HepG2 (cell line): ENCODE measurements around the gene DLL4. TPM values are rescaled to one million over a fixed set of nuclear protein-coding genes. Genes with fewer than 3 reads are reported as not detected.

Experiments
- CAMTA2 ChIP-seq: sonication (generic); formaldehyde crosslinking; IDR thresholded peaks from 2 replicates; pipeline ENCODE4 v1.4.0; 2020; ENCODE audit warnings: mild to moderate bottlenecking, missing genetic modification reagents, borderline replicate concordance
- ELF3 ChIP-seq: IDR thresholded peaks from 2 replicates; pipeline ENCODE4 v1.6.1; 2016; ENCODE audit warnings: missing genetic modification reagents, missing compliant biosample characterization
- ETV6 ChIP-seq: sonication (generic); formaldehyde crosslinking; conservative IDR thresholded peaks from 2 replicates; pipeline ENCODE4 v1.4.0; 2020; ENCODE audit warnings: missing genetic modification reagents
- GABPB1 ChIP-seq: IDR thresholded peaks from 2 replicates; pipeline ENCODE4 v1.6.1; 2016; ENCODE audit warnings: mild to moderate bottlenecking, missing genetic modification reagents, moderate library complexity, missing compliant biosample characterization
- HOXA3 ChIP-seq: sonication (generic); formaldehyde crosslinking; IDR thresholded peaks from 2 replicates; pipeline ENCODE4 v1.5.0; 2020; ENCODE audit warnings: missing genetic modification reagents
- KDM1A ChIP-seq: IDR thresholded peaks from 2 replicates; pipeline ENCODE4 v1.6.1; 2016; ENCODE audit warnings: missing compliant biosample characterization
- NCOA5 ChIP-seq: sonication (generic); formaldehyde crosslinking; IDR thresholded peaks from 2 replicates; pipeline ENCODE4 v1.4.0; 2020; ENCODE audit warnings: missing genetic modification reagents
- NR2C2 ChIP-seq: sonication (generic); formaldehyde crosslinking; IDR thresholded peaks from 2 replicates; pipeline ENCODE4 v1.4.0; 2020; ENCODE audit warnings: missing genetic modification reagents, mild to moderate bottlenecking, moderate library complexity, borderline replicate concordance
- NRL ChIP-seq: sonication (generic); formaldehyde crosslinking; IDR thresholded peaks from 2 replicates; pipeline ENCODE4 v1.5.0; 2020; ENCODE audit warnings: missing genetic modification reagents, mild to moderate bottlenecking, moderate library complexity, borderline replicate concordance
- RARA ChIP-seq: IDR thresholded peaks from 2 replicates; pipeline ENCODE4 v1.6.1; 2016; ENCODE audit warnings: missing genetic modification reagents, missing compliant biosample characterization
- SALL1 ChIP-seq: sonication (generic); formaldehyde crosslinking; IDR thresholded peaks from 2 replicates; pipeline ENCODE4 v1.8.0; 2022; ENCODE audit warnings: mild to moderate bottlenecking, missing genetic modification reagents
- SNAI1 ChIP-seq: sonication (generic); formaldehyde crosslinking; IDR thresholded peaks from 2 replicates; pipeline ENCODE4 v1.5.0; 2020; ENCODE audit warnings: mild to moderate bottlenecking, missing genetic modification reagents, borderline replicate concordance
- SYNCRIP ChIP-seq: fragments of 200-400 bp; formaldehyde crosslinking; IDR thresholded peaks from 2 replicates; pipeline ENCODE4 v1.6.1; 2018; ENCODE audit warnings: mild to moderate bottlenecking, low read depth, low read length; ENCODE audit not compliant: insufficient read depth
- TEAD3 ChIP-seq: optimal IDR thresholded peaks from 2 replicates; pipeline ENCODE3; 2016; ENCODE audit warnings: borderline replicate concordance
- XRCC5 ChIP-seq: fragments of 200-400 bp; formaldehyde crosslinking; optimal IDR thresholded peaks from 2 replicates; pipeline ENCODE3; 2017; ENCODE audit warnings: mild to moderate bottlenecking, low read length
- ZBTB10 ChIP-seq: sonication (generic); formaldehyde crosslinking; IDR thresholded peaks from 2 replicates; pipeline ENCODE4 v1.4.0; 2020; ENCODE audit warnings: missing genetic modification reagents, borderline replicate concordance
- ZBTB7B ChIP-seq: sonication (generic); formaldehyde crosslinking; IDR thresholded peaks from 2 replicates; pipeline ENCODE4 v1.4.0; 2020; ENCODE audit warnings: missing genetic modification reagents
- ZFX ChIP-seq: sonication (generic); formaldehyde crosslinking; IDR thresholded peaks from 2 replicates; pipeline ENCODE4 v1.4.0; 2020; ENCODE audit warnings: mild to moderate bottlenecking, low read depth, missing genetic modification reagents, moderate library complexity
- ZMYM4 ChIP-seq: sonication (generic); formaldehyde crosslinking; IDR thresholded peaks from 2 replicates; pipeline ENCODE4 v1.8.1; 2023; ENCODE audit warnings: mild to moderate bottlenecking, missing genetic modification reagents
- ZNF230 ChIP-seq: sonication (generic); formaldehyde crosslinking; IDR thresholded peaks from 2 replicates; pipeline ENCODE4 v1.4.0; 2020; ENCODE audit warnings: mild to moderate bottlenecking, missing genetic modification reagents
- ZNF710 ChIP-seq: sonication (generic); formaldehyde crosslinking; IDR thresholded peaks from 2 replicates; pipeline ENCODE4 v1.5.0; 2020; ENCODE audit warnings: mild to moderate bottlenecking, missing genetic modification reagents, borderline replicate concordance
- ZNF772 ChIP-seq: sonication (generic); formaldehyde crosslinking; IDR thresholded peaks from 2 replicates; pipeline ENCODE4 v1.5.0; 2020; ENCODE audit warnings: mild to moderate bottlenecking, missing genetic modification reagents
- polyA plus RNA-seq, 8 experiments: library from polyadenylated mRNA; depleted of rRNA in 3 of 8; stranded (reverse) in 7 of 8; unstranded in 1 of 8; fragments of >200 nt; fragmentation: Illumina TruSeq in 4 of 8; extraction: Trizol in 4 of 8; gene quantifications; 2 replicates each; pipeline versions ENCODE4 v1.2.1 to v1.2.3, GENCODE V29; 2011 to 2016; ENCODE audit warnings: low read depth in 4 of 8, missing spikeins in 1 of 8, mixed read lengths in 1 of 8; ENCODE audit not compliant: insufficient read depth in 1 of 8
- total RNA-seq, 5 experiments: library from RNA; depleted of rRNA; stranded (reverse); fragments of >200 nt; fragmentation: Illumina TruSeq; extraction: Trizol; gene quantifications; 2 replicates each; pipeline ENCODE4 v1.2.3, GENCODE V29; 2016; ENCODE audit warnings: low read depth in 1 of 5

DLL4 gene
- total and polyA plus RNA-seq, 2 of the 13 experiments (the other 11 are each of a cell fraction or from before 2014, with no cell fraction given) = 0.20 to 0.25 TPM

- TF ChIP-seq NRL (CRISPR knock-in tag) = no peak
- no peak for TF ChIP-seq SNAI1 (CRISPR knock-in tag)
- peak; percentile 73 for TF ChIP-seq ZFX (CRISPR knock-in tag)
- TF ChIP-seq ELF3 (CRISPR knock-in tag) = peak; percentile 46; the same call in 1 of the 2 replicates
- no peak for TF ChIP-seq NCOA5 (CRISPR knock-in tag)
- TF ChIP-seq CAMTA2 (CRISPR knock-in tag) = 0 out of 2 replicates have a peak, but pooled peaks have one; percentile 61
- TF ChIP-seq ETV6 (CRISPR knock-in tag) = 0 out of 2 replicates have a peak, but pooled peaks have one; percentile 65
- TF ChIP-seq KDM1A (CRISPR knock-in tag) = no peak
- 0 out of 2 replicates have a peak, but pooled peaks have one; percentile 8 for TF ChIP-seq ZNF230 (CRISPR knock-in tag)
- TF ChIP-seq SALL1 = peak; percentile 33
- 0 out of 2 replicates have a peak, but pooled peaks have one; percentile 16 for TF ChIP-seq ZNF710 (CRISPR knock-in tag)
- TF ChIP-seq SYNCRIP = no peak
- peak; percentile 37; the same call in 1 of the 2 replicates for TF ChIP-seq ZNF772 (CRISPR knock-in tag)
- peak; percentile 58 for TF ChIP-seq GABPB1 (CRISPR knock-in tag)
- TF ChIP-seq ZBTB7B (CRISPR knock-in tag) = peak; percentile 36; the same call in 1 of the 2 replicates
- TF ChIP-seq RARA (CRISPR knock-in tag) = peak; percentile 78
- 0 out of 2 replicates have a peak, but pooled peaks have one; percentile 22 for TF ChIP-seq ZBTB10 (CRISPR knock-in tag)
- TF ChIP-seq HOXA3 (CRISPR knock-in tag) = peak; percentile 18; the same call in 1 of the 2 replicates
- peak; percentile 37 for TF ChIP-seq XRCC5
- TF ChIP-seq NR2C2 (CRISPR knock-in tag) = peak; percentile 94
- TF ChIP-seq TEAD3 (CRISPR knock-in tag) = peak; percentile 63
- TF ChIP-seq ZMYM4 (CRISPR knock-in tag) = 0 out of 2 replicates have a peak, but pooled peaks have one; percentile 37
Measured at GRCh38 chr15:40909662-40910630, 19.2 kb upstream of the DLL4 start (continued).
